Activated gamma-delta T cell treated with Interleukin-2 at 50 U/mL for 16 hours (primary cell): ENCODE measurements around the gene ACP4.
A peak's percentile ranks its signal among the peaks of the same experiment; 100 is the strongest.
"Not testable (repeated sequence)": the region's sequence is repeated elsewhere in the genome, so short reads cannot be mapped to it uniquely, and the experiment has no call there.

Source experiments
- DNase-seq: peaks from one replicate; pipeline ENCODE4 v3.0.0-alpha.2; 2020

Gene ACP4

DNA sequence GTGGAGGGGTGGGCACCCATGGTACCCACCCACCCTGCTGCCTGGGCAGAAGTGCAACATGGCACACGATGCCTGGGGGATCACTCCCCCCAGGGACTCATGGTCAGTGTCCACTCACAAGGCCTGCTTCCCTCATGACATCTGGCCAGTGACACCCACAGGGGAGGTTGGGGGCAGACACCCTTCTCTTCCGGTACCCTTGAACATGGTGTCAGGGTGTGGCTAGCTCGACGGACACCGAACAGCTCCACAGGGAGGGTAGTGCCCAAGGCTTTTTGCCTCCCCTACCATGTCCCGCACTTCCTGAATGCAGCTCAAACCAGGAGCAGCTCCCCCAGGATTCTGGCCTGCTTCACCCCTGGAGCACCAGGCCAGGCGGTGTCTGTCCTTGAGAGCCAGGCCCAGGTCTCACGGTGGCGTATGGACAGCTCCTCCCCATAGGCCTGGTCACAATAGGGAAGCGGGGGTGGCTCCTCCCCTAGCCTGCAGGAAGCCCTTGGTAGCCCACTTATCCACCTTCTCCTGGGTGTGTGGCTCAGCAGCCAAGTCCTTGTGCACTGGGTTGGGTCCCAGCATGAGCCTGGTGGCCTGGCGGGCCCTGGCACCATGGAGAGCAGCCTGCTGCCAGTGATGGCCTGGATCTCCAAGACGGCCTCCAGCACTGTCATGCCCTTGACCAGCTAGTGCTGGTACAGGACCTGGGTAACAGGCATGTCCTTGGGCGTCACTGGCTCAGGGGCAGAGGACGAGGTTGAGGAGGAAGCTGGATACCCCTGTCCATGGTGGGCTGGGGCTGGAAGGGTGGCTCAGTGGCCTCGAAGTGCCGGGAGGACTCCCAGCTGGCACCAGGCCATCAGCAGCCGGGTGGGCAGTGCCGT is 7.8 kb downstream of the ACP4 start:
- no peak for DNase-seq

DNA sequence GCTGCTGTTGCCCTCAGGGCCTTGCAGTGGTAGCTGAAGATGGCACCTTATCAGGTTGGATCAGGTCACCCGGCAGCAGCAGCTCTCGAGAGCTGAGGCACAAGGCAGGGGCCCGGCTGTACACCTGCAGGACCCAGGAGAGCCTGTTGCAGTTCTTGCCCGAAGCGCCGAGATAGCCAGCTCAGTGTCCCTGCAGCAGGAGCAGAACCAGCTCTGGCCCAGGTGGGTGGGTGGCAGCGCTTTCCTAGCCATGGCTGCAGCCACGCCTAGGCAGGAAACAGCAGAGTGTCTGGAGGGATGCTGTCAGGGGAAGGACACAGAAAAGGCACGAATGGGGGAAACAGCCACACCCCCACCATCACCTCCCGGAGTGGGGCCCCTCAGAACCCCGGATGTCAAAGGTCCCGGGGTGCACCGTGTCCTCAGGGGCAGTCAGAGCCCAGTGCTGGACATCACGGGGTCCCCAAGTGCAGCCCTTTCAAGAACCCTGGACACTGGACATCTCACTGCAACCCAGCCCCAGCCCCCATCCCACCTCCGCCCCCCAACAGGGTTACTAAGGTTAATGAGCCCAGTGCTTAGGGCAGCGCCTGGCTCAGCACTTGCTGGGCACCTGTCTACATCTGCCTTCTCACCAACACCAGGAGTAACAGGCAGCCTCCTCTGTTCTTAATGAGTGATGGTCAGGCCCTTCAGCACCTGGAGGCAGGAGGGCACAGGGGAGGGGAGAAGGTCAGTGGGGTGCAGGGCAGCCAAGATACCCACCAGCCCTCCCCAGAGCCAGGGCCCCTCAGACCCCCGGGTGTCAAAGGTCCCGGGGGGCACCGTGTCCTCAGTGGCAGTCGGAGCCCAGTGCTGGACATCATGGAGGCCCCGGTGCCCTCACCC is 8.7 kb downstream of the ACP4 start:
- no peak for DNase-seq

DNA sequence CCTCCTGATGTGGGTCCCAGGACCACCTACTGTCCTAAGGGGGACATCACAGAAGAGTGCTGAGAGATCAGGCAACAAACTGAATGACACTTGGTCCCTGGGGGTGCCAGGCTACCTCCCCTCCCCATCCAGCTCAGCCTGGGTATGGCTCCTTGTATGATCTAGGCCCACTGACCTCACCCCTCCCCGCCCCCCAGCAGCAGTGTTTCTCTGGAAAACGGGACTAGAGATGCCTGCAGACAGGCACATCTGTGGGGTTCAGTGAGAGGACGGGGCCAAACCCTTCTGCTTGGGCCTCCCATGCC is 9.3 kb downstream of the ACP4 start:
- no peak for DNase-seq

DNA sequence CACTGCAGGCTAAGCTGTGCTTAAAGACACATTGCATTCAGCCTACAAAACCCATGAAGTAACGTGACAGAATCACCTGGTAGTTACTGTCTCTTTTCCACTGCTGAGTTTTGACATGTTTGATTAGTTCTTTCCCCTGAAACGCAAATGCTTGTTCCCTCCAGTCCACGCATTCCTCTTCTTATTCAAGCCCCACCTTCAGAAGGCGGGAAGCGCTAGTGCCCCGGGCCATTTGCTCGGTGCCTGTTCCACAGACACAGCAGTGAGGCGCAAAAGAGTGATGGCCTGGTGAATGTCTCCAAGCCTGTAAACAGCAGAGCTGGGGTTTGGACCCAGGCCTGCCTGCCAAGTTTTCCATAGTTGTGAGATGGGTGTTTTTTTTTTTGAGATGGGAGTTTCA is 10.9 kb downstream of the ACP4 start:
- no peak for DNase-seq

DNA sequence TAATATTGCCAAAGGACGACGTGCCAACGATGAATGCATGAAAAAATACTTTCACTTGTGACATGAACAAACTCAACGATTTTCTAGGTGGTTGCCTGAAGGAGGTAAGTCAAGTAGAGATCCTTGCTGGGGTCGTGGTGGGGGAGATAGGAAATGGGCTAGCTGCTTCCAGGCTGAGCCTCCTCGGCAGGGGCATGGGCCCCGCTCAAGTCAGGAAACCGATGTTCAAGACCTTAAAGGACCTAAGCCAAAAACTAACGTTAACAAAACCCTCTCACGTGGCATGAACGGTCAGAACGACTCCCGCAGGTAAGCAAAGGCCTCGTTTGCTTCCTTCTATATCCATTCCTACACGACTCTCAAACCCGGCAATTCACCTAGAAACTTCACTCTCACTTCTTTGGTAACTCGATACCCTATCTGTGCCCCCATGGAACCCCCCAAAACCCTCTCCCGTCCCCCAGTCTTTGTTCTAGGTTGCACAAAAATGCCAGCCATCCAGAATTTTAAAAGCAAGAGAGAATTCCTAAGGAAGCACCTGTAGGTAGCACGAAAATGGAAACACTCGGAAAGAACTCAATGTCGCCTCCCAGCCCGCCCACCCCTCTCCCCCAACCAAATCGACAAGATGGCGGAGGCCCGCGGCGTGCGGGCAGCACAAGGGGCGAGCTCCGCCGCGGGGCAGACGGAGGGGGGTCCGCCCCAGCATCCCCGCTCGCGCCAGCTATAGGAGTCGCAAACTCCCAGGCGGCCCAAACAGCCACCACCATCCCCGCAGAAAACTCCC is 13.6 kb downstream of the ACP4 start:
- DNase-seq, result peak; percentile 9

DNA sequence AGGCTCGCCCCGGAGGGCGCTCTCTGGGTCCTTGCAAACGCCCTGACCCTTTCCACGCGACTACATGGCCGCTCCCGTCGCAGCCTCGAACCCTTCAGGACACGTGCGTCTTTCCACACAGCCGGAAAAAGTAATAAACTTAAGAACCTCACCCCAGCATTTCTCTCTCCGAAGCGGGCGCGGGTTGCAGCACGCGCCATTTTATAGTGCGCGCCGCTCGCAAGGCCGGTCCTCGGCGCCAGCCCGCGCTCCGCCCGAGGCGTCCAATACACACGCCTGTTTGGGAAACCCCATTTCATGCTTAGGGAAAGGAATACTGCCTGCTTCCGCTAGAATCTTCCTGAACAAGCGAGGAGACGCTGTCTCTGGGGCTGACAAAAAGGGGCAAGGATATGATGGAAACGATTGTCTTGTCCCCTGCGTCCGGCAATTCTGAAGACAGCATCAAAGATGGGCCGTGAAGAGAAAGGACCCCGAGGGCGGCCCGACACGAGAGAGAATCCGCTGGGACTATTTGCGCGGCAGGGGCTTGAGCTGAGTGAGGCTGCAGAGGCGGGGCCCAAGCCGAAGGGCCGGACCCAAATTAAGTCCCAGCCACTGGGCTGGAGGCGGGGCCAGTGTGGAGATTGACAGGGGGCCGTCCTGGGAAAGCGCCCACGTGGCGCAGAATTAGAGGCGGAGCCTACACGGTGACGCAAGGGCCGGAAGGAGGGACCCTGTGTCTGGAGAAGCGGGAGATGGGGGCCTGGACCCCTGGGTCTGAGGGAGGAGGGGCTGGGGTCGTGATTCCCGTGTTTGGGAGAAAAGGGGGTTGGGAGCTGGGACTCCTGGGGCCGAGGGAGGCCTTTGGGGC is 14.4 kb downstream of the ACP4 start:
- peak; percentile 96 for DNase-seq

DNA sequence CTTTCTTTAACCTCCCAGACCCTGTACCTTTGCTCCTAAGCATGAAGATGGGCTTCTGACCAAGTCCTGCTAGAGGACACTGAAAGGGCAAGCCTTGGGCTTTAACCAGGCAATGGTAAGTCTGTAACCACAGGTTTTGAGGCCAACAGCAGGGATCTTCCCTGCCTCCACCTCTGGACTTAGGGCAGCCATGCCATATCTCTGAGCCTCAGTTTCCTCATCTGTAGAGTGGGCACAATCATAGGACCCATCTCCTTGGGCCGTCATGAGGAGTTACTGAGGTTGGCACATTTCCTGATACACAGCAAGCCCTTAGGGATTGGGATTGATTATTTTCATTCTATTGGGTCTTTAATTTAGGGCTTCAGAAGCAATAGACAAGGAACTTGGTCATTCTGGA is 18.6 kb downstream of the ACP4 start:
- DNase-seq, result no peak

DNA sequence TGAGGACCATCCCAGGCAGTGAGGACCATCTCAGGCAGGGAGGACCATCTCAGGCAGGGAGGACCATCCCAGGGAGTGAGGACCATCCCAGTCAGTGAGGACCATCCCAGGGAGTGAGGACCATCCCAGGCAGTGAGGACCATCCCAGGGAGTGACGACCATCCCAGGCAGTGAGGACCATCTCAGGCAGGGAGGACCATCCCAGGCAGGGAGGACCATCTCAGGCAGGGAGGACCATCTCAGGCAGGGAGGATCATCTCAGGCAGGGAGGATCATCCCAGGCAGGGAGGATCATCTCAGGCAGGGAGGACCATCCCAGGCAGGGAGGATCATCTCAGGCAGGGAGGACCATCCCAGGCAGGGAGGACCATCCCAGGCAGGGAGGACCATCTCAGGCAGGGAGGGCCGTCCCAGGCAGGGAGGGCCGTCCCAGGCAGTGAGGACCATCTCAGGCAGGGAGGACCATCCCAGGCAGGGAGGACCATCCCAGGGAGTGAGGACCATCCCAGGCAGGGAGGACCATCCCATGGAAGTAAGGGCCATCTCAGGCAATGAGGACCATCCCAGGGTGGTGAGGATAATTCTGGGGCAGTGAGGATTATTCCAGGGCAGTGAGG is 21.5 kb downstream of the ACP4 start:
- not testable (repeated sequence) for DNase-seq

DNA sequence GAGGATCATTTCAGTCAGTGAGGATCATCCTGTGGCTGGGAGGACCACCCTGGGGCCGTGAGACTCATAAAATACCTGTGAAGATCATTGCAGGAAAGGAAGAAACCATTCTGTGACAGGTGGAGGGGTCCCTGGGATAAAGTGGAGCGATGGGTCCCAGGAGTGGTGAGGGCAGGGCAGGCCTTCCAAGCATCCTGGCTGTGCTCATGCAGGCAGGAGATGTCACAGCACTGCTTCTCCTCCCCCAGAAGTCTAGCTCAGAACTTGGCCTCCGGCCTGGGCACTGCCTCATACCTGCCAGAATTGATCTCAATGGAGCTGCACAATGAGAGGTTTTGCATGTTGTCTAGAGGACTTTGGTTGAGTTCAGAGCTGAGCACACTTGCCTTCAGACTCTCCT is 22.3 kb downstream of the ACP4 start:
- no peak for DNase-seq

DNA sequence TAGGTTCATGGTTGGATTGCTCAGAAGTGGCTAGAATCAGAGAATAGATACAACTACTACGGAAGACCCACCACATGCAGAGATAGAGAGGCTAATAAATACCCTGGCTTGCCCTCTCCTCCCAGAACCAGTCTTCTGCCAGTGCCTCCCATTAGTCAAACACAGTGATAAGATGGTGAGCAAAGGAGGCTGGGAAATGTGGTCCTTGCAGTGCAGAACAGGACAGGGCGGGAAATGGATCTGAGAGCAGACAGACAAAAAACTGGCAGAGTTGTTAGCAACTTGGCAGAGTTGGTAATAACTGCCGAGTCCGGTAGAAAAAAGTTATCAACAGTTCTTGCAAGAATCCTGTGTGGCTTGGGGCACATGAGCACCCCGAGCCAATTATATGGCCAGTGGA is 24.7 kb downstream of the ACP4 start:
- DNase-seq, result no peak

DNA sequence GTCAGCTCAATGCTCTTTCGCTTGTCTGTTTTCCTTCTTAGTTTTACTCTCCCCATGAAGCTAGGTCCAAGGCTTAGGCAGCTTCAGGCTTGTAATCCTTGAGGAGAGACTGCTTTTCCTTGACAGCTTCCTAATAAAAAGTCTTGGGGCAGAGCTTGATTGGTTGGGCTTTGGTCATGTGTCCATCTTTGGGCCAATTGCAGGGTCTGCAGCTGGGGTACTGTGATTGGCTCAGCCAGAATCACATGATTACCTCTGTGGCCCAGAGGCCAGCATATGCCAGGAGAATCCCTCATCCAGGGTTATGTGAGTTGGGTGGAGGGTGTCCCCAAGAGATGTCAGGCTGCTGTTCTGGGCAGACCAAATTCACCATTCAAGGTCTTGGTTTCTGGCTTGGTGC is 25.2 kb downstream of the ACP4 start:
- no peak for DNase-seq

DNA sequence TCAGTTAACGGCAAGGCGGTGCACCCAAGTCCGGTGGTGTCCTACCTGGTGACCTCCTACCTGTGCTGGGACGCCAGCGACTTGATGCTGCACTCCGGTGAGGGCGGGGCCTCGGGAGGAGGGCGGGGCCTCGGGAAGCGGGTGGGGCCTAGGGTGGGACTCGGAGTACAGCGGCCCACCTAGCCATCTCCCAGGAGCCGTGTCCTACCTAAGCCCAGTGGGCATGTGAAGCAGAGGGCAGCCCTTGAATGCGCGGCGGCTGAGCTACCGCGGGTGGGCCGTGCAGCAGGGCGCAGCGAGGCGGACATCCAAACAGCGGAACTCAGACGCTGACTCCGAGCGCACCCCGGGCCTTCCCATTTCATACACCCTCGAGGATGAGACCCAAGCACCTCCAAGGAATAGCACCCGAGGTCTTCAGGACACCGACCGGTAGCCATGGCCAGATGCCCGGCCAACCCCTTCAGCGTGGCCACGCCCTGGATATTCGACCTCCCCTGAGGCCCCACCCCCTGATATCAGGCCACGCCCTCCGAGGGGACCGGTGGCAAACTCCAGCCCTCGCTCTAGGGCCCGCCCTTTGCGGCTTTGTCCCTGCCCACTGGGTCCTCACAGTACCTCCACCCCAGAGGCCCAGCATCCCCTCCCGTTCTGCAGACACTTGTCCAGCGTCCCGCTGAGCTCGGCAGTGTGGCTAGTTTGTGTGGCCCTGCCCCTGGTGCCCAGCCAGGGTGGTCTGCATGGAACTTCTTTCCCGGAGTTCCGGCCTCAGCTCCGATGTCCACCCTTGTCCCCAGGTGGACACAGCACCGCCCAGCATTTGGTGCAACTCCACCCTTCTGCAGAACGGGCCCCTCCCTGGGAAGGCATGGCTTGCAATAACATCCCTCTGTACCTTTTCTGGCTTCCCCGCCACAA is 28.0 kb downstream of the ACP4 start:
- no peak for DNase-seq

DNA sequence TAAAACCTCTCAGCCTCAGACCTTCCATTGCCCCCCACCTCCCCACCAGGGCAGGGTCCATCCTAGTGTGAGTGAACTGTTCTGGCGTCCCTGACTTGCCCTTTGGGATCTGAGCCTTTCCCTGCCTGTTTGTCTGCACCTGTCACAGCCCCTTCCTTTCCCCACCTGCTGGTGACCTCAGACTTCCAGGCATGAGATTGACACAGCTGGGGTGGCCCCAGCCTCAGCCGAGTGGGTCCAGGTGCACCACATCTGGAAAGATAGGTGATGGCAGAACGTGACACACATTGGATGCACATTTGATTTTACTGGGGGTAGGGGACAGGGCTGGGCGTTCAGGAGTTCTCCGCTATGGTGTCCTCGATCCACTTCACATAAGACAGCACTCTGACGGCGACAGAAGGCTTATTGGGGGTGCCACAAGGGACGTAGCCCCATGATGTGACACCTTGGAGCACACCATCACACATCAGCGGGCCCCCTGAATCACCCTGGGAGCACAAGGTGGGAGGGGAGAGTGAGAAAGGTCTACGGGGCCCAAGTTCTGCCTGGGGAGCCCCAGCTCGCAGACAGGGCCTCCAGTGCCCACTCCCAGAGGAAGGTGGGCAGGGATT is 28.8 kb downstream of the ACP4 start:
- no peak for DNase-seq

DNA sequence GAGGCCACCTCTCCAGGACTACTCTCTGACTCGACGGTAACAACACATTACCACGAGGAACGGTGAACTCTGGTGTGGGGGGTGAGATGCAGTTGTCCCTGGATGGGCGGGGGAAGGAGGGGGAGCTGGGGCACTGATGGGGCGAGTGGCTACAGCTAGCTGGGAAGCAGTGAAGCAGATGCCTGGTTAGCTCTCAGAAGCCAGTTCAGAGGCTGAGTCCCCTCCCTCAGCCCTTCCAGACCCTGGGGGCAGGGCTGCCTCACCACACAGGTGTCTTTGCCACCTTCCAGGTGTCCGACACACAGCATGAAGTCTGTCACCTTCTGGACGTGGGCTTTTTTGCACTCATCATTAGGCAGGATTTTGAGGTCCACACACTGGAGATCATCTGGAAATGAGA is 29.4 kb downstream of the ACP4 start:
- DNase-seq, result no peak

DNA sequence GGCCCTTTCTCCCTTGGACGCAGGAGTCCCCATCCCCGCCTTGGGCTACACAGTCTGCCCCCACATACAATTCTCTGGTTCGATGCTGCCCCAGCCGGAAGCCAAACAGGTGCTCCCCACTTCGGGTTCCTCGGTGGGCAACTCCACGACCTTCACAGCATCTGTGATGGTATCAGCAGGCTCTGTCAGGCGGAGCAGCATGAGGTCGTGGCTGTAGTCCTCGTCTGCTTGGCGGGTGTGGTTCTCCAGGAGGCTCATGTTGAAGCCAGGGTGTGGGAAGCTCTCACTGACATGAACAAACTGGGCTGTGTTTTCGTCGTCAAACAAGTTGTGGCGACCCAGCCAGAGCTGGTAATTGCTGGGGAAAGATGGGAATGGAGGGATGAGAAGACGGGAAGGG is 29.9 kb downstream of the ACP4 start:
- DNase-seq, result no peak

DNA sequence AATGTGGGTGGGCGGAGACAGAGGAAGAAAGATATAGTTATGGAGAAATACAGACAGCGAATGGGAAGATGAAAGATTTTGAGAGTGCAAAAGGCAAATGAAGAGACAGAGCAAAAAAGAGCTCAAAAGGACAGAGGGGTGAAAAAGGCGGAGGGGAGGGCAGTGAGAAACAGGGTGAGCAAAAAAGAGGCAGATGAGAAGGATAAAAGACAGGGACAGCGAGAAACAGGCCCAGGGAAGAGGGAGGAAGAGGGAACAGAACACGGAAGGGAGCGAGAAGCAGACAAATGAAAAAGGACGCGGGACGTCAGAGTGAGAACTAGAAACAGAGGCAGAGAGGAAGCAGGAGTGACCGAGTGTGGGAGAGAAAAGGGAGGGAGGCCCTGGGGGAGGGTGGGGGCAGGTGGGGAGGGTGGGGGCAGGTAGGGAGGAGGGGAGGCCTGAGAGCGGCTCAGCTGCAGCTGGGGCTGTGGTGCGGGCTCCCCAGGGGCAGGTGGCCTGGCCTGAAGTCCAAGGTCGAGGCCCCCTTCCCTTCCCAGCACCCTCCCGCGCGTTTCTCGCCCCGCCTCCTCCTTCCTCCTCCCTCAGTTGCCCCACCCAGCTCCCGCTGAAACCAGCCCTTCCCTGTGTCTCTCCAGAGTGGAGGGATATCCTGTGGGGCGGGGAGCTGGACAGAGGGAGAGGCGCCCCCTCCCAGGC is 30.5 kb downstream of the ACP4 start:
- DNase-seq, result no peak

DNA sequence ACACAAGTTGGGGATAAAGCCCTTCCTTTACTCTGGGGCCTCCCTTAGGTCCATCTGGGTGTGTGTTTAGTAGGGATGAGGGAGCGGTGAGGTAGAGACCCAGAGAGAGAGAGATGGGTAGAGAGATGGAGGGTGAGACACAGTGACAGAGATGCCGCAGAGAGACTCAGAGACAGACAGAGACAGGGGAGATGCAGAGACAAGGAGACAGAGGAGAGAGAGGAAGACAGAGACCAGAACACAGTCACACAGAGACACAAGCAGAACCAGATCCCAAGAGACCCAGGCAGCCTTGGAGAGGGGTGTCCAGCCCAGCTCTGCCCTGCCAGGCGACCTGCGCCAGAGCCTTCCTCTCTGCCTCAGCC is 31.0 kb downstream of the ACP4 start:
- no peak for DNase-seq

DNA sequence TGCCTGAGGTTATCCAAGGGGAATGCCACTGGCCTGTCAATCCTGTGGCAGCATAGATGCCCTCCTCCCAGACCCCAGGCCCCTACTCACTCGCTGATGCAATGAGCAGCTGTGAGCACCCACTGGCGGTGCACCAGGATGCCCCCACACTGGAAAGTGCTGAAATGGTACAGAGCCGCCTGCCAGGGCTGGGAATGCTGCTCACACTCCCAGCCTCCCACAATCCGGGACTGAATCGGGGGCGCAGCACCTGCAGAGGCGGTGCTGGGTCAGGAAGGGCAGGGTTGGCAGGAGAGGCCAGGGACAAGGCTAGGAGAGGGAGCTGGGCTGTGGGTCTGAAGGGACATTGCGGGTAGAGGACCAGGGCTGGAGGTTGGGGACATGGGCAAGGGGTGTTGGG is 31.4 kb downstream of the ACP4 start:
- DNase-seq, result no peak

DNA sequence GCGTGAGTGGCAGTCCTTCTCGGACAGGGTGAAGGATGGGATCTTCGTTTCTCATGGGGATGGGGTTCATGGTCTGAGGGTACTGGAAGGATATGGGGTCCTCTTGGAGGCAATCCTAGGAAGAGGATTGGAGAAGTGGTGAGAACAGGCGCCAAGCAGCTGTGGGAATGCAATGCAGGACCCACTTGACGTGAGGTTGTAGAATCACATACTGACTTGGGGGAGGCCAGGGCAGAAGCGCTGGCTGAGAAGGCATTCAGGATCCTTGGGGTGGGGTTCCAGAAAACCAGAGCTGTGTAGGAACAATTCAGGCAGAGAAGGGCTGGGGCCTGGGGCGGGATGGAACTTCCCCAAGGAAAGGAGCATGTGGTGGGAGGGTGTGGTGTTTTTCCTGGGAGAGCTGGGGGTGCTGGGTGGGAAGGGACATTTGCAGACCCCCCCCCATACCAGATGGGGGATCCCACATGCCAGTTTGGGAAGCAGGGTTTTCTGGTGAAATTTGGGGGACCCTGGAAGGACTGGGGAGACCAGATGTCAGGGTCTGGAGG is 32.5 kb downstream of the ACP4 start:
- DNase-seq, result no peak
